Measurements from ENCODE around the gene DNAJC22.
"Not testable (repeated sequence)": the region's sequence is repeated elsewhere in the genome, so short reads cannot be mapped to it uniquely, and the experiment has no call there.

The DNAJC22 gene

GRCh38 chr12:49375406-49375805 is 28.7 kb downstream of the DNAJC22 start:
- DNase-seq (ENCODE audit: low read depth) = no peak

GRCh38 chr12:49377386-49377785 is 30.7 kb downstream of the DNAJC22 start:
- DNase-seq (ENCODE audit: low read depth) = no peak

- not testable (repeated sequence) for DNase-seq (ENCODE audit: low read depth)
These were observed 33.5 kb downstream of the DNAJC22 start for GRCh38 chr12:49380184-49380583.

GRCh38 chr12:49388682-49389386 is 42.1 kb downstream of the DNAJC22 start:
- DNase-seq (ENCODE audit: low read depth) = no peak

- DNase-seq (ENCODE audit: low read depth) = no peak
These were observed 42.7 kb downstream of the DNAJC22 start for GRCh38 chr12:49389387-49389703.

GRCh38 chr12:49397000-49397399 is 50.3 kb downstream of the DNAJC22 start:
- DNase-seq (ENCODE audit: low read depth) = no peak

GRCh38 chr12:49400304-49400703 is 53.6 kb downstream of the DNAJC22 start:
- no peak for DNase-seq (ENCODE audit: low read depth)
